Prostate gland (tissue), 2 donors: ENCODE results near the gene MYCBPAP.

Experiments used
- POLR2A ChIP-seq: fragments of 450-650 bp; IDR thresholded peaks from one replicate; pipeline ENCODE4 v1.6.1; 2016; ENCODE audit warnings: antibody characterized with exemption, mild to moderate bottlenecking
- POLR2AphosphoS5 ChIP-seq: sonication (generic); formaldehyde crosslinking; IDR thresholded peaks from one replicate; pipeline ENCODE4 v1.6.1; 2017; ENCODE audit warnings: antibody characterized with exemption
- TF ChIP-seq, protein P1 (sequence below), 4 experiments: fragments of 200-600 bp in 2 of 4; fragments of 450-650 bp in 2 of 4; sonication (generic) in 2 of 4; IDR thresholded peaks; 1 replicate in 3 of 4; 2 replicates in 1 of 4; pipeline ENCODE4 v1.5.1; 2016 to 2019; ENCODE audit warnings: antibody characterized with exemption in 4 of 4, mild to moderate bottlenecking in 2 of 4, moderate library complexity in 2 of 4

DNA sequence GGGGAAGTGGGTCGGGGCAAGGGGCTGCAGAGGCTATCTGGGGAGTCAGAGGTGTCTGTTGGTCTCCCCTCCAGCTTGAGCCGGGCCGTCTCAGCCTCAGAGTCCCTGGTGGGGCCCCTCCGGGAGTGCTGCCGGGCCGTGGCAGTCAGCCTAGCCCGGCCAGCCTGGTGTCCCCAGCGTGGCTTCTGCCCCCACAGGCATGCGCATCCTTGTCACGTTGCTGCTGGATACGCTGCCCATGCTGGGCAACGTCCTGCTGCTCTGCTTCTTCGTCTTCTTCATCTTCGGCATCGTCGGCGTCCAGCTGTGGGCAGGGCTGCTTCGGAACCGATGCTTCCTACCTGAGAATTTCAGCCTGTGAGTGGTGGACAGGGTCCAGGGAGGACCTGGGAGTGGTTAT is 63.4 kb downstream of the MYCBPAP start:
- no peak for TF ChIP-seq POLR2A
- TF ChIP-seq, protein P1, sequence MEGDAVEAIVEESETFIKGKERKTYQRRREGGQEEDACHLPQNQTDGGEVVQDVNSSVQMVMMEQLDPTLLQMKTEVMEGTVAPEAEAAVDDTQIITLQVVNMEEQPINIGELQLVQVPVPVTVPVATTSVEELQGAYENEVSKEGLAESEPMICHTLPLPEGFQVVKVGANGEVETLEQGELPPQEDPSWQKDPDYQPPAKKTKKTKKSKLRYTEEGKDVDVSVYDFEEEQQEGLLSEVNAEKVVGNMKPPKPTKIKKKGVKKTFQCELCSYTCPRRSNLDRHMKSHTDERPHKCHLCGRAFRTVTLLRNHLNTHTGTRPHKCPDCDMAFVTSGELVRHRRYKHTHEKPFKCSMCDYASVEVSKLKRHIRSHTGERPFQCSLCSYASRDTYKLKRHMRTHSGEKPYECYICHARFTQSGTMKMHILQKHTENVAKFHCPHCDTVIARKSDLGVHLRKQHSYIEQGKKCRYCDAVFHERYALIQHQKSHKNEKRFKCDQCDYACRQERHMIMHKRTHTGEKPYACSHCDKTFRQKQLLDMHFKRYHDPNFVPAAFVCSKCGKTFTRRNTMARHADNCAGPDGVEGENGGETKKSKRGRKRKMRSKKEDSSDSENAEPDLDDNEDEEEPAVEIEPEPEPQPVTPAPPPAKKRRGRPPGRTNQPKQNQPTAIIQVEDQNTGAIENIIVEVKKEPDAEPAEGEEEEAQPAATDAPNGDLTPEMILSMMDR (IDR thresholded peaks at IDR 0.05) = no peak
- TF ChIP-seq POLR2AphosphoS5 = no peak
